ENCODE results near the gene FHOD3.

The FHOD3 gene

GRCh38 chr18:36692921-36693332 is 395.4 kb downstream of the FHOD3 start:
- TF ChIP-seq REST (IDR thresholded peaks at IDR 0.05; ENCODE audit: insufficient read depth in 1 of 2, low read depth in 2 of 2, low read length in 2 of 2) (no peak), FOXP2 (optimal IDR thresholded peaks at IDR 0.05; ENCODE audit: borderline replicate concordance, extremely low read depth, extremely low read length, insufficient read depth) (no peak), TAF1 (IDR thresholded peaks at IDR 0.05; ENCODE audit: borderline replicate concordance, insufficient read depth, low read length) (no peak), POLR2AphosphoS5 (IDR thresholded peaks at IDR 0.05; ENCODE audit: low read depth, low read length) (no peak), SIN3A (IDR thresholded peaks at IDR 0.05; ENCODE audit: borderline replicate concordance, insufficient read depth, low read length) (no peak)

GRCh38 chr18:36693931-36694620 is 396.6 kb downstream of the FHOD3 start:
- TF ChIP-seq TAF1 (IDR thresholded peaks at IDR 0.05; ENCODE audit: borderline replicate concordance, insufficient read depth, low read length): no peak
- TF ChIP-seq POLR2AphosphoS5 (IDR thresholded peaks at IDR 0.05; ENCODE audit: low read depth, low read length): no peak
- TF ChIP-seq SIN3A (IDR thresholded peaks at IDR 0.05; ENCODE audit: borderline replicate concordance, insufficient read depth, low read length): no peak
- no peak for TF ChIP-seq FOXP2 (optimal IDR thresholded peaks at IDR 0.05; ENCODE audit: borderline replicate concordance, extremely low read depth, extremely low read length, insufficient read depth)
- no peak for TF ChIP-seq REST (IDR thresholded peaks at IDR 0.05; ENCODE audit: insufficient read depth in 1 of 2, low read depth in 2 of 2, low read length in 2 of 2)

- TF ChIP-seq POLR2AphosphoS5 (IDR thresholded peaks at IDR 0.05; ENCODE audit: low read depth, low read length): no peak
- no peak for TF ChIP-seq TAF1 (IDR thresholded peaks at IDR 0.05; ENCODE audit: borderline replicate concordance, insufficient read depth, low read length)
- TF ChIP-seq SIN3A (IDR thresholded peaks at IDR 0.05; ENCODE audit: borderline replicate concordance, insufficient read depth, low read length): no peak
- no peak for TF ChIP-seq FOXP2 (optimal IDR thresholded peaks at IDR 0.05; ENCODE audit: borderline replicate concordance, extremely low read depth, extremely low read length, insufficient read depth)
- no peak for TF ChIP-seq REST (IDR thresholded peaks at IDR 0.05; ENCODE audit: insufficient read depth in 1 of 2, low read depth in 2 of 2, low read length in 2 of 2)
Observed at GRCh38 chr18:36695806-36696205, 398.3 kb downstream of the FHOD3 start.

GRCh38 chr18:36697905-36698304 is 400.4 kb downstream of the FHOD3 start:
- TF ChIP-seq POLR2AphosphoS5 (IDR thresholded peaks at IDR 0.05; ENCODE audit: low read depth, low read length) (no peak), TAF1 (IDR thresholded peaks at IDR 0.05; ENCODE audit: borderline replicate concordance, insufficient read depth, low read length) (no peak), FOXP2 (optimal IDR thresholded peaks at IDR 0.05; ENCODE audit: borderline replicate concordance, extremely low read depth, extremely low read length, insufficient read depth) (no peak), REST (IDR thresholded peaks at IDR 0.05; ENCODE audit: insufficient read depth in 1 of 2, low read depth in 2 of 2, low read length in 2 of 2) (no peak), SIN3A (IDR thresholded peaks at IDR 0.05; ENCODE audit: borderline replicate concordance, insufficient read depth, low read length) (no peak)

All from PFSK-1 (cell line).